SK-N-DZ (cell line): ENCODE measurements around the gene PDE4B.

Experiments
- DNase-seq: peaks from one replicate; pipeline ENCODE4 v3.0.0-alpha.2; 2015; ENCODE audit warnings: low spot score

The PDE4B gene

DNA sequence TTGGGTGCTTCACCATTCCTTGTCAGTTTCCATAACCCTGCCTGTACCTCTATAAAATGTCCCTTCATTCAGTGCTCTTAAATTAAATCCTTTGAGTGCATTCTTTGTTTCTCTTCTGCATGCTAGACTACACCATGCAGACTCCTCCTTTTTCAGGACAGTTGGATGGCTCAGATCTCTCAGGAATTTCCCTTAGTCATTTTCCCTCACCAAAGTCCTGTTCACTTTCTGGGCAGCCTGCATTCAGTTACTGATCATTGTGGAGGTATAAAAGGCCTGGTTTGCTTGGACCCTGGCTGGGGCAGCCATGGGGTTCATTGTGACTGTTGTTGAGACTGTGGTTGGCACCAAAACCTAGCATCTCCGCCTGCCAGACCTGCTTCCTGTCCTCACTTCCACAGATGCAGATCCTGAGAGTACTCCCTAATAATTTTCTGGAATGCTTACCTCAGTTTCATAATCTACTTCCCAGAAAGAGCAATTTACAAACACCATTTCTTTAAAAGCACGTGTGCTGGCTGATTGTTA, 88.4 kb downstream of the PDE4B start:
- no peak for DNase-seq

DNA sequence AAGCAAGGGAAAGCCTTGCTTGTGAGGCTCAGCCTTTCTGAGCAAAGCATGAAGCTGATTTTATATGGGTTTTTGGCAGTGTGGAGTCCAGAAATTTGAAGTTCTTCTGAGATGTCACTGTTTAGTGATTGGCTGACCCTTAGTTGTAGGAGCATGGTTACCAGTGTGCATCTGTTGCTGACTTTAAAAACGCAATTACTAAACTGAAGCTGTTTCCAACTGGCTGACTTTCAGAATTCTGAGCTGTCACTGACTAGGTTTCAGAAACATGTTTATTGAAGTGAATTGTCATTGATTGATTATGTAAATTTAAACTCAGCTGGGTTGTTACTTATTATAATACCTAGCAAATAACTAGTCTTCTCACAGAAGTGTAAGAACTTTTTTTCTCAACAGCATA, 89.4 kb downstream of the PDE4B start:
- DNase-seq: no peak

DNA sequence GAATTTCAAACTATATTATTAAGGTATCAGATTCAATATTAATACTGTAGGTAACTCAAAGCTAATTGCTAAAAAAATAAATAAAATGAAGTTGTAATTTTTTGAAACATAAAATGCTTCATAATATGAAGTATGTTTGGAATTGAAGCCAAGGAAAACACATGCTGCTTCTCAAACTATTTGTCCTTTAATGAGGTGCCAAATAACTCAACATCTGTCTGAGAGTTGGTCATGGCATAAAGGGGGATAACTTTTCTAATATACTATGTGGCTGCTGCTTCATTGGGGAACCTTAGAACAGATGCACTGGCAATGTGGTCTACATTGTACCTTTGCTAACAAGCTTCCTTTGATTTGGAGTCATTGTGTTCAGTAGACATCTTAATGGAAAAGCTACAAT, 96.7 kb downstream of the PDE4B start:
- no peak for DNase-seq

DNA sequence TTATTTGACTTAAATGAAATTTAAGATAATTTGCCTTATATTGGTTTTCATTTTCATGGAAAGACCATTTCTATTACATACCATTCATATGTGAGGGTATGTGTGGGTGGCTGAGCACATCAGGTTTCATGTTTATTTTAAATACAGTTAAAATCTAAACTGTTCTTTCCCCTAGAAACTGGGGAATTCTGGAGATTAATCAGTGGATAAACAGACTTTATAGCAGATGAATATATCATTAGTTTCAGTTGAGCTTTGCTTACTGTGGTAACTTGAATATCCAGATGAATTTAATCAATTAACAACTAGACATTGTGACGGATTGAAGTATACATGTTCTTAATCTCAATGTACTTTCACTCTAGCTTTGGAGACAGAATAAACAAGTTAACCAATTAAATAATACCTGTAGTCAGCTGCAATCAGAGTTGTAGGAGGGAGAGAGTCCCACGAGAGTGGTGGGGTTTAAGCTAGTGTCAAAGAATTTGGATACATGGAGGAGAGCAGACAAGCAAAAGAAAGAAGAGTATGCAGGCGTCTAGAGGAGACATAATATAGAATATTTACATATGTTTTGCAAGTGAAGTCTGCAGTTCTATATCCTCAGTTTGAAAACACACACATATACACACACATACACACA, 97.6 kb downstream of the PDE4B start:
- DNase-seq: no peak

DNA sequence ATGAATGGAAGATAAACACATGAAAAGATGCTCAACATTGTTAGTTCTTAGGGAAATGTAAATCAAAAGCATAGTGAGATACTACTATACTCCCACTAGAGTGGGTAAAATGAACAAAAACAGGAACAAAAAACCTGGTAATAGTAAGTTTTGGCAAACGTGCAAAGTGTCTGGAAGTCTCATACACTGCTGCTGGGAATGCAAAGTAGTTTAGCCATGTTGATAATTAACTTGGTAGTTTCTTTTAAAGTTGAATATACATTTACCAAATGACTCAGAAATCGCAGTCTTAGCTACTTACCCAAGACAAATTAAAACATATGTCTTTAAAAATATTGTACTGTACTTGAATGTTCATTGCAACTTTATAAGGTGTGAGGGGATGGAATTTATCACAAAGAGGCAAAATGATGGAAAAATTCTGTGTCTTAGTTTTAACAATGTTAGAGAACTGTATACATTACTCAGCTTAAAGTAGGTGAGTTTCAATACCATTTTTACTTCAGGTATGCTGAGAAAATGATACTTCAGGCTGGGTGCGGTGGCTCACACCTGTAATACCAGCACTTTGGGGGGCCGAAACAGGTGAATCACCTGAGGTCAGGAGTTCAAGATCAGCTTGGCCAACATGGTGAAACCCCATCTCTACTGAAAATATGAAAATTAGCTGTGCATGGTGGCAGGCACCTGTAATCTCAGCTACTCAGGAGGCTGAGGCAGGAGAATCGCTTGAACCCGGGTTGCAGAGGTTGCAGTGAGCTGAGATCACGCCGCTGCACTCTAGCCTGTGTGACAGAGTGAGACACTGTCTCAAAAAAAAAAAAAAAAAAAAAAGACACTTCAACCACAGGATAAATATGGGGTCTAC, 102.3 kb downstream of the PDE4B start:
- no peak for DNase-seq

DNA sequence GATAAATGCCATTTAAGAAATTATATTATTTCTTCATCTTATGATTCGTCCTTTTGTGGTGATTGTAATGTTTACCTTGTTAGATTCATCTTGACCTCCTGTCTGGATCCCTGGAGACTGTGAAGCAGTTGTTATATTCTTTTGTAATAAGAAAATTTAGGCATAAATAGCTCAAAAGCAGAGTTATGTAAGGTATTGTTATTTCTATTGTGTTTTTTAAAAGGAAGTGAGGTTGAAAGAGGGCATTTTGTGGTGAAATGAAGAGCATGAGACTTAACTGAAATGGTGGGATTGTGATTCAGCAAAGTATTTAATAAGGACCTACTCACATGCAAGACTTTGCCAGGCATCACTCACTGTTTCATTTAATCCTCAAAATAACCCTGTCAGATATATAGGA, 104.0 kb downstream of the PDE4B start:
- no peak for DNase-seq

DNA sequence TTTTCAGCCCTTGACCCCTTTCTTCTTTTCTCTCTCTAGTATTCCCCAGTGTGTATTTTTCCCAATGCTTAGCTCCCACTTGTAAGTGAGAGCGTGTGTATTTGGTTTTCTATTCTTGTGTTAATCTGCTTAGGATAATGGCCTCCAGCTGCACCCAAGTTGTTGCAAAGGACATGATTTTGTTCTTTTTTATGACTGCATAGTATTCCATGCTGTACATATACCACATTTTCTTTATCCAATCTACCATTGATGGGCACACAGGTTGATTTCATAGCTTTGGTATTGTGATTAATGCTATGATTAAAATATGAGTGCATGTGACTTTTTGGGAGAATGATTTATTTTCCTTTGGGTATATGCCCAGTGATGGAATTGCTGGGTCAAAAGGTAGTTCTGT, 104.8 kb downstream of the PDE4B start:
- DNase-seq: no peak

DNA sequence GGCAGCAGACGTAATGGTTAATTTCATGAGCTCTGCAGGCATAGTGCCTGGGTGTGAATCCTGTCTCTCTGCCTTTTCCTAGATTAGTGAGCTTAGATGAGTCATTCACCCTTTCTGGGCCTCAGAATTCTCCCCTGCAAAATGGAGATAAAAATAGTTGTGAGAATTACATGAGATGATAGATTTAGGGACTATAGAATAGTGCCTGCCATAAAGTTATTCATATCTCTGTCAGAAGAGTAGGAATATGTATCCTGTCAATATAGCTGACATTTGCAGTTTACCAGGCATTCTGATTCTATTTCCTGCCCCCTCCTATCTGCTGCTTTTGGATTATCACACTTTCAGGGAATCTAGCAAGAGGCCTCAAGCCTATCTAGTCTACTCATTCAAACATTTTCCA, 112.0 kb downstream of the PDE4B start:
- DNase-seq: no peak

DNA sequence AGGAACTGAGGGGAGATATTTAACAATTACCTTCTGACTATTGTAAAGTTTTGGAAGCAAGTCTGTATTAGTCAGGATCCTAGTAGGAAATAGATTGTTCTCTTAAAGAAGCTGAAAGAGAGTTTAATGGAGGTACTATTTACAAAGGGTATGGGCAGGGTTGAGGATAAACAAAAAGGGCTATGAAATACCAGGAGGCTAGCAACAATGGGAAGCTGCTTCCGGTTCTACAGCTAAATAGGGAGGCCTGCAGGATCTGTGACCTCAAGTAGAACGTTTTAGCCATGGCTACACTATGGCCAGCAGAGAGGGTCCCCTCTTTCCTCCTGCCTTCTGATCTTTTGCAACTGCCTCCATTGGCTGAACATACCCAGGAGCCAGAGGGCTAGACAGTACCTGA, 117.7 kb downstream of the PDE4B start:
- no peak for DNase-seq

DNA sequence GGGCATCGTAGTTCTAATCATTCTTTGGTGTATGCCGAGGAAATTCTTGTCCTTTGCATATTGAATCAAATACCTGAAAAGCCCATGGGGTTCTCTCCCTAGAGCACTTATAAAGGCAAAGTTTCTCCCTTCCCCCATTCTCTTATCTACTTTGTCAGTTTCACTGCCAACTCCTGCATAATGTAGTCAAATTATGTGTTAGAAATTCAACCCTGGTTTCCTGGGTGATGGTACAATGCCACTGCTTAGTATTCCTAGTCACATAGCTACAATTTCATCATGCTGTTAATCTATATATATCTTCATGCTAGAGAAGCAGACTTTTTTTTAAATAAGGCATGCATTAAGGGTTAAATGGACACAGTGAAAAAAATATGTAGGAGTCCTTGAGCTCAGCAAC, 119.0 kb downstream of the PDE4B start:
- no peak for DNase-seq

DNA sequence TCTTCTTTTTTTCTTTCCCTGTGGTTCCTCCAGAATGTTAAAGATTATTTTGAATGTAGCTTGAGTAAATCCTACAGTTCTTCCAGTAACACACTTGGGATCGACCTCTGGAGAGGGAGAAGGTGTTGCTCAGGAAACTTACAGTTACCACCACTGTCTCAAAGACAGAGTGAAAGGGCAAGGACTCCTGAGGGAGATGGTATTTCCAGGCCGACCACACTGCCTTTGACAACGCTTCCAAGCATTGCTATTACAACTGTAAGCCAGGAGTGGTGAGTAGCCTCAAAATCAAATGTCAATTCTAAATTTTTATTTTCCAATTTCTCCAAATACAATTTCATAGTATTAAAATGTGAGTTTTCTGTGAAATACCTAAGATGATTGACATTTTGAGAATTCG, 125.9 kb downstream of the PDE4B start:
- DNase-seq: no peak

DNA sequence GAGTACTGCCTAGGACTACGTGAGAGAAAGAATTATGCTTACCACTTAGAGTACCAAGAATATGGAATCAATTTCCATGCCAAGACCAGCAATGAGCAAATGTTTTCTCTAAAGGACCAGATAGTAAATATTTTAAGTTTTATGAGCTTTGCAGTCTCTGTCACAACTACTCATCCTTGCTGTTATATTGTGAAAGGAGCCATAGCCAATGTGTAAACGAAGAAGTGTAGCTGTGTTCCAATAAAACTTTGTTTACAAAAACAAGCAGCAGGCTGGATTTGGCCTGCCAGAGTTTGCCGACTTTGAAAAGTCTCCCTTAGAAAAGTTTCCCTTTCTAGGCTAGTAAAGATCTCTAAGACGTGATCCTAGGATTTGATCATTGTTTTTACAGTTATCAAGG, 128.8 kb downstream of the PDE4B start:
- no peak for DNase-seq

DNA sequence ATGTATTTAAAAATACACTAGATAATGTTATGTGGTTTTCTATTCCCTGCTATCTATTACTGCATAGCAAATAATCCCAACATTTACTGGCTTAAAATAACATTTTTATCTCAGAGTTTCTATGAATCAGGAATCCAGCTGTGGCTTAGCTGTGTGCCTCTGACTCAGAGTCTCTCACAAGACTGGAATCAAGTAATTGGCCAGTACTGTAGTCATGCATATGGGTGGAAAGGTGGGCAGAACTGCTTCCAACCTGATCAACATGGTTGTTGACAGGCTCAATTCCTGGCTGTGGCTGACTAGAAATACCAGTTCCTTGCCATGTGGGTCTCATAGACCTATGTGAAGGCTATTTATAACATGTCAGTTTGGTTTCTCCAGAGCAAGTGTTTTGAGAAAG, 131.8 kb downstream of the PDE4B start:
- no peak for DNase-seq

DNA sequence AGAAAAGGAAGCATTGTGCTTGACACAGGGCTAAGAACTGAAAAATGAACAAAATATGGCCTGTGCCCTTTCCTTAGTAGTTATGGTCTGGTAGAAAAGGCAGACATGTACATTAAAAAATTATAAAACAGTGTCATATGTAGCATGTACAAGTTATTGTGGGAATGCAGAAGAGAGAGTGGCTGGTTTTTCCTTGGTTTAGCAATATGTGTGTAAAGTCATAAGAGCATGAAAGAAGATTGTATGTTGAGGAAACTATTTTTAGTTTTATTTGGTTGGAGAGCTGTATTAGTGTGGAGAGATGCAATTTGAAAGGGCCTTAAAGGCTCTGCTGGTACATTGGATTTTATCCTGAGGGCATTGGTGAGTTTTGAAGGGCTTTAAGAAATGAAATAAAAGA, 145.8 kb downstream of the PDE4B start:
- DNase-seq: no peak

DNA sequence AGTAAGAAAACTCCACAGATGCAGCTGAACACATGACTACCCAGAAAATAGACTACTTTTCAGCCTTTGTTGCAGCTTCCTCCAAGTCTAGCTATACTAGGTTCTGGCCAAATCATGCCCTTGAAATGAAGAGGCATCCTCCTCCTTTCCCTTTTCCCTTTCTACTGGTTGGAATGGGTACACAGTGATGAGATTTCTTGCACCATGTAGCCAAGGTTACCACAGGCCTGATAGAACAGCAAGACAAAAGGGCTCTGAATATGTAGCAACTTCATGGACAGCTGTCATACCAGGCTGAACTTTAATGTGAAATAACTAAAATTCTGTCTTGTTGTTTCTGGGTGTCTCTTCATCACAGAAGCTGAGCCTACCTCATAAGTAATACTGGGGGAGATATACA, 146.5 kb downstream of the PDE4B start:
- DNase-seq: no peak

DNA sequence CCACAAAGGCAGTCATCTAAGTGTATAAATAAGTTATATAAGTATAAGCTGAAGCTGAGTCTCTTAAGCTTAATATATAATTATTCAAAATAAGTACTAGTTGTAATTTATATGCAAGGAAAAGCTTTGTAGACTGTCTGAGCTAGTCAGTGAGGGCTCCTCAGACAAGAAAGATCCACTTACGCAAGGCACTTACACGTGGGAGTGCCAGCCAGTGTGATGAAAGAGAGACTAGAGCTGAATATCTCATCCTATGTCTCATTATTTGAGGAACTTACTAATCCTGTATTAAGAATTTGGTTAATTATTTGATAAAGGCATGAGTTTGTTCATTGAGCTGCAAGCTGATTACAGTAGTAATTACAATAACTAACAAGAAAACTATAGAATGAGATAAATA, 146.9 kb downstream of the PDE4B start:
- no peak for DNase-seq

DNA sequence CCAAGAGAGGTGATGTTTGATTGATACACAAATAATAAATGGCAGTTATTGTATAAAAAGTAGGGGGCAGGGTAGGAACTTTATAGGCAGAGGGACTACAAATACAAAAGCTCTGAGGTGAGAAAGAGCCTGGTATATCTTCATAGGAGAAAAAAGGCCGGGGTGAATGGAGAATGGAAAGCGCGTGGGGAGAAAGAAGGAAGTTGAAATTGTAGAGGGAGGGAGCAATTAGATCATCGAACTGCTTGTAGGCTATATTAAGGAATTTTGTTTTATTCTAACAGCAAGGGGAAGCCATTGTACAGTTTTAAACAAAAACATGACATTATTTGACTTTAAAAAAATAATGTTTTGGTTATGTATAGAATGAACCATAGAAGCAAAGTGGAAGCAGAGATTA, 147.4 kb downstream of the PDE4B start:
- no peak for DNase-seq

DNA sequence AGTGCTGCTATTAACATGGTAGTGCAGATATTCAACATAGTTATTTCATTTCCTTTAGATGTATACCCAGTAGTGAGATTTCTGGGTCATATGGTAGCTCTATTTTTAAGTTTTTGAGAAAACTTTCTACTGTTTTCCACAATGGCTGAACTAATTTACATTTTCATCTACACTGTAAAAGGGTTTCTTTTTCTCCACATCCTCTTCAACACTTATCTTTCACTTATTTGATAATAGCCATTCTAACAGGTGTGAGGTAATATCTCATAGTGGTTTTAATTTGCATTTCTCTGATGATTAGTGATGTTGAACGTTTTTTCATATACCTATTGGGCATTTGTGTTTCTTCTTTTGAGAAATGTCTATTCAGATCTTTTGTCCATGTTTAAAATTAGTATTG, 149.8 kb downstream of the PDE4B start:
- DNase-seq: no peak

DNA sequence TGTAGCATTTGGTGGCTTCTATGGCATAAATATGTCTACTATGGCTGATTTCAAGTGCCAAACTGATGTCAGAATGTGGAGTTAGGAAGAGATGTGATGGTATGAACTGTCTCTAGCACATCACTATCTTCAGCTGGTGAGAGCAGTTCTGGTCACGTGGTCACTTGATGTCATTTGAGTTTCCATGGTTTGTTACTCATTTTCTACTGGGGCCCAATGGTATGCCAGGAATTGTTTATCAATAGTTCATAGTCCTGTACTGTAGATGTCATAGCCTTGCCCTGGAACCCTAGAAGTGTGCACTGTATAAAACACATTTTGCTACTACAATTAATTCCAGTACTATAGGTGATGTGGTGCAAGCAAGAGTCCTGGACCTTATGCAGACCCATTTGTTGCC, 153.7 kb downstream of the PDE4B start:
- no peak for DNase-seq

DNA sequence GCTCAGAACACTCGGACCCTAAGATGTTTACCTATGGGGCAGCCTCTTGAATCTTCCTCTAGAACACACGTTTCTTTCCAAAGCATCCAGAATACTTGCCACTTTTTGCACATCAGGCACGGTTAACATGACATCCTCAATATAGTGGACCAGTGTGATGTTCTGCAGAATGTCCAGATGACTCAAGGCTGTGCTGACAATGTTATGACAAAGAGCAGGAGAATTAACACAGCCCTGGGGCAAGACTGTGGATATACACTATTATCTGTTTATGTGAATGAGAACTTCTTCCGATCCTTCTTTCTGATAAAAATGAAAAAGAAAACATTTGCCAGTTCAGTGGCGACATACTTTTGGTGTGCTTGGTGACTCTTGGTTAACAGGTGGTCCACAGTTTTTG, 154.3 kb downstream of the PDE4B start:
- peak; percentile 75 for DNase-seq

DNA sequence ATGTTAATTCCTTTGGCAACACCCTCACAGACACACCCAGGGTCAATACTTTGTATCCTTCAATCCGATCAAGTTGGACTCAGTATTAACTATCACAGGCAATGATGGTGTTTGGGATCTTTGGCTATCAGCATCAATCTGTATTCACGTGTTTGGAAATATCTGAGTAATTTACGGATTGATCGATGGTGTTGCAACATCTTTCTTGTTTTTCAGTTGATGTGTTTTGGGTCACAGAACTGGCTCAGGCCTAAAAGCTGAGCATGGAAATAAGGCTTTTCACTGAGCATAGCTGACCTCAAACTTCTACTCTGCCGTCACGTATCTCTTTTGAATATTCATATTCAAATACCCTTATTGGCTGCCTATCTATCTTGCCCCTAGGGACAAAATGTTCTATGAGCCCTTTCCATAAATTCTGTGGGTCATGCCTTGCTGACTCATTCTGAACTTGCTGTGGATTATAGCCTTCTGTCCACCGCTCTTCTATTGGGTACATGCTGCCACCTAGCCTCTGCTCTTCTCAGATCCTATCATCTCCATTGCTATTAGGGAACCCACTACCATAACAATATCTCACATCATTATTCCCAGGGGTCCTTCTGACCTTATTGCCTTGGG, 156.0 kb downstream of the PDE4B start:
- no peak for DNase-seq

DNA sequence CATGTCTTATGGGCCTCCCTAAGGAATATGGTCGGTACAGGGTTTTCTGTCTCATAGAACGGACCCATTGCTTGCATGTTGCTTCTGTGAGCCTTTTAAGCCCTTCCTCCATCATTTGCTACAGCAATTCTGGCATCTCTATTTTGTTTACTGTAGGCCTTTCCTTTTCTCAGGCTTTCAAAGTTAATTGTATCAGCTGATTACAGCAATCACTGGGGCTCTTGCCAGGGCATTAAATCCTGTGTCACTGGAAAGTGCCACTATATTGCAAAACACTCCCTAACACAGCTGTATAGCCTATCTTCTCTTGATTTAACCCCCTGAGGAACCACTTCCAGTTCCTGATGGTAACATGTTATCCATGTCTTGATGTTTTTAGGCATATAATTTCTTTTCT, 156.5 kb downstream of the PDE4B start:
- DNase-seq: no peak

DNA sequence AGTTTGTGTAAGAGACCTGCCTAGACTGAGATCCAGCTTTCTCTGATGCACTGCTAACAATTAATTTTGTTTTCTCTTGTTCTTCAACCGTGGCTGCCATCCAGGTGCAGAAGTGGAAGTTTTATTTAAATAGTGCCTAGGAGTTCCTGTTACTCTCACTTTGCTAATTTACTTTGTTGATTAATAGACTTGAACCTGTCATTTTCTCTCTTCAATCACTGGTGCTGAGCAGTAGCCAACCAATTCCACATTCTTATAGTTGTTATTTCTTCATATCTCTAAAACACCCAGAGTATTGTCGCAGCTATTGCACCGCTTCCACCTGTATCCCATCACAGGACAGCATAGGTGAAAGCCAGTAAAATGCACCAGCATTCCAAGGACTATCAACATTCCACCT, 157.2 kb downstream of the PDE4B start:
- DNase-seq: no peak
